ENCODE data around the gene TRIB2. TPM values are rescaled to one million over a fixed set of nuclear protein-coding genes. Genes with fewer than 3 reads are reported as not detected.

Gene TRIB2
- total and polyA plus RNA-seq, 2 of the 13 experiments (the other 11 are each of a cell fraction or from before 2014, with no cell fraction given): 1.1 to 2.3 TPM

DNA sequence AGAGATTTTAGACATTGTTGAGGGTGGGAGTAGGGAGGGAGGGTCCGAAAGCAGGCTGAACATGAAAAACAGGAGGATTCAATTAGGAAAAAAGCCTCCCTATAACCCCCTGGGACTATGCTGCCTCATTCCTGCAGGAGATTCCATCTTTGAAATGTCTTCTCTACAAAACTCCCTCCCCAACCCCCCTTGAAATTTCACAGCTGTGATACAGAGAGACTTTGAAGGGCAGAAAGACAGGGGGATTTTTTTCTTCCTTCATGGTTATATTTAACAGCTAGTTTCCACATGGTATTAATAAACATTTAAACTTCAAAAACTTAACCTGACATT lies 57.6 kb downstream of the TRIB2 start:
- no peaks in the 10 kb centered on the region for H3K36me3 ChIP-seq (replicated peaks in 1 of 2; ENCODE audit: control insufficient read depth in 1 of 2, insufficient read depth in 2 of 2, low read length in 2 of 2)
- ChIA-PET POLR2A (no interaction called here), CTCF (ENCODE audit: low intra/inter-chr PET ratio, low total read pairs) (no interaction called here)
- no peak overlapping the region for H3K4me3 ChIP-seq (replicated peaks in 1 of 3; ENCODE audit: insufficient read depth in 1 of 3, low read depth in 2 of 3, low read length in 3 of 3)
- peaks cover 15% of the 10 kb centered on the region; the same call in 1 of the 2 replicates for H3K9me3 ChIP-seq (ENCODE audit: low read length)
- no peak for DNase-seq (ENCODE audit: low spot score)
- BruUV-seq (replicated peaks): no TSS peak
- H4K20me1 ChIP-seq (ENCODE audit: insufficient read depth, low read length): no peaks in the 10 kb centered on the region
- FAIRE-seq: no peak
- H3K27ac ChIP-seq (ENCODE audit: extremely low read length, insufficient read depth, low read length): no peak overlapping the region
- in situ Hi-C loops (cut with HindIII; ENCODE audit: extremely low pct_ligation_motif_present, low pct_unique_long_range_greater_than_20kb): no loop called here
- H3K27me3 ChIP-seq (ENCODE audit: control insufficient read depth in 1 of 2, insufficient read depth in 2 of 2, low read length in 2 of 2): no peaks in the 10 kb centered on the region
- H3K4me1 ChIP-seq (ENCODE audit: insufficient read depth, low read length): peaks cover 44% of the 10 kb centered on the region
- TF ChIP-seq, protein P1, sequence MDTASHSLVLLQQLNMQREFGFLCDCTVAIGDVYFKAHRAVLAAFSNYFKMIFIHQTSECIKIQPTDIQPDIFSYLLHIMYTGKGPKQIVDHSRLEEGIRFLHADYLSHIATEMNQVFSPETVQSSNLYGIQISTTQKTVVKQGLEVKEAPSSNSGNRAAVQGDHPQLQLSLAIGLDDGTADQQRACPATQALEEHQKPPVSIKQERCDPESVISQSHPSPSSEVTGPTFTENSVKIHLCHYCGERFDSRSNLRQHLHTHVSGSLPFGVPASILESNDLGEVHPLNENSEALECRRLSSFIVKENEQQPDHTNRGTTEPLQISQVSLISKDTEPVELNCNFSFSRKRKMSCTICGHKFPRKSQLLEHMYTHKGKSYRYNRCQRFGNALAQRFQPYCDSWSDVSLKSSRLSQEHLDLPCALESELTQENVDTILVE (CRISPR knock-in tag; IDR thresholded peaks at IDR 0.05): no peak
- TF ChIP-seq ZNF367 (CRISPR knock-in tag; IDR thresholded peaks at IDR 0.05; ENCODE audit: borderline replicate concordance): no peak
- no peak for TF ChIP-seq THAP11 (CRISPR knock-in tag; IDR thresholded peaks at IDR 0.05)
- no peak for TF ChIP-seq GLMP (CRISPR knock-in tag; IDR thresholded peaks at IDR 0.05; ENCODE audit: borderline replicate concordance)
- no peak for TF ChIP-seq RARG (CRISPR knock-in tag; IDR thresholded peaks at IDR 0.05; ENCODE audit: low read depth)
- TF ChIP-seq SIX4 (CRISPR knock-in tag; IDR thresholded peaks at IDR 0.05): no peak
- TF ChIP-seq ZFP1 (CRISPR knock-in tag; IDR thresholded peaks at IDR 0.05): no peak
- no peak for TF ChIP-seq ZNF543 (CRISPR knock-in tag; IDR thresholded peaks at IDR 0.05)
- TF ChIP-seq, protein P2, sequence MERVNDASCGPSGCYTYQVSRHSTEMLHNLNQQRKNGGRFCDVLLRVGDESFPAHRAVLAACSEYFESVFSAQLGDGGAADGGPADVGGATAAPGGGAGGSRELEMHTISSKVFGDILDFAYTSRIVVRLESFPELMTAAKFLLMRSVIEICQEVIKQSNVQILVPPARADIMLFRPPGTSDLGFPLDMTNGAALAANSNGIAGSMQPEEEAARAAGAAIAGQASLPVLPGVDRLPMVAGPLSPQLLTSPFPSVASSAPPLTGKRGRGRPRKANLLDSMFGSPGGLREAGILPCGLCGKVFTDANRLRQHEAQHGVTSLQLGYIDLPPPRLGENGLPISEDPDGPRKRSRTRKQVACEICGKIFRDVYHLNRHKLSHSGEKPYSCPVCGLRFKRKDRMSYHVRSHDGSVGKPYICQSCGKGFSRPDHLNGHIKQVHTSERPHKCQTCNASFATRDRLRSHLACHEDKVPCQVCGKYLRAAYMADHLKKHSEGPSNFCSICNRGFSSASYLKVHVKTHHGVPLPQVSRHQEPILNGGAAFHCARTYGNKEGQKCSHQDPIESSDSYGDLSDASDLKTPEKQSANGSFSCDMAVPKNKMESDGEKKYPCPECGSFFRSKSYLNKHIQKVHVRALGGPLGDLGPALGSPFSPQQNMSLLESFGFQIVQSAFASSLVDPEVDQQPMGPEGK (CRISPR knock-in tag; IDR thresholded peaks at IDR 0.05): no peak
- no peak for TF ChIP-seq ZNF598 (CRISPR knock-in tag; IDR thresholded peaks at IDR 0.05; ENCODE audit: borderline replicate concordance)
- no peak for TF ChIP-seq ZNF614 (CRISPR knock-in tag; IDR thresholded peaks at IDR 0.05; ENCODE audit: borderline replicate concordance)
- H2AFZ ChIP-seq (ENCODE audit: low read length): no peak overlapping the region
- no peak overlapping the region for H3K9ac ChIP-seq (ENCODE audit: insufficient read depth, low read depth, low read length)
- no peak for ATAC-seq
- no peaks in the 10 kb centered on the region for H3K79me2 ChIP-seq (ENCODE audit: insufficient read depth, low read length)
- no peak overlapping the region for H3K4me2 ChIP-seq (ENCODE audit: low read depth, low read length)
- intact Hi-C loops (cut with micrococcal nuclease; ENCODE audit: unreplicated experiment): no loop called here
- WGBS (ENCODE audit: low lambda C conversion rate): 29% methylated on average over 1 of the region's 1 CpG
